HepG2 (cell line): ENCODE data around the gene RAD23A. TPM values are rescaled to one million over a fixed set of nuclear protein-coding genes. Genes with fewer than 3 reads are reported as not detected.

Source experiments
- BORCS8-MEF2B ChIP-seq: sonication (generic); formaldehyde crosslinking; IDR thresholded peaks from 2 replicates; pipeline ENCODE4 v1.8.0; 2022; ENCODE audit warnings: mild to moderate bottlenecking, missing genetic modification reagents
- FOXM1 ChIP-seq: sonication (generic); formaldehyde crosslinking; IDR thresholded peaks from 2 replicates; pipeline ENCODE4 v1.5.0; 2020; ENCODE audit warnings: missing genetic modification reagents
- PCBP2 ChIP-seq: fragments of 200-400 bp; formaldehyde crosslinking; optimal IDR thresholded peaks from 2 replicates; pipeline ENCODE3; 2018; ENCODE audit warnings: low read length, low read depth; ENCODE audit not compliant: poor library complexity, severe bottlenecking
- POGZ ChIP-seq: sonication (generic); formaldehyde crosslinking; IDR thresholded peaks from 2 replicates; pipeline ENCODE4 v1.4.0; 2020; ENCODE audit warnings: mild to moderate bottlenecking, missing genetic modification reagents
- PRDM15 ChIP-seq: sonication (generic); formaldehyde crosslinking; IDR thresholded peaks from 2 replicates; pipeline ENCODE4 v1.4.0; 2020; ENCODE audit warnings: missing genetic modification reagents
- SRY ChIP-seq: sonication (generic); formaldehyde crosslinking; IDR thresholded peaks from 2 replicates; pipeline ENCODE4 v1.8.0; 2022; ENCODE audit warnings: mild to moderate bottlenecking, missing genetic modification reagents
- ZBTB40 ChIP-seq, 2 experiments: fragments of 450-650 bp in 1 of 2; sonication (generic) in 1 of 2; formaldehyde crosslinking in 1 of 2; IDR thresholded peaks; 2 replicates each; pipeline versions ENCODE4 v1.6.1 to v1.8.0; 2016 to 2022; ENCODE audit warnings: antibody characterized with exemption in 1 of 2, mild to moderate bottlenecking in 1 of 2, missing genetic modification reagents in 1 of 2
- ZFP36 ChIP-seq: fragments of 150-350 bp; IDR thresholded peaks from 2 replicates; pipeline ENCODE4 v1.6.1; 2018; ENCODE audit warnings: borderline replicate concordance, low read length, low read depth; ENCODE audit not compliant: partially characterized antibody
- ZMYM2 ChIP-seq: sonication (generic); formaldehyde crosslinking; IDR thresholded peaks from 2 replicates; pipeline ENCODE4 v1.8.0; 2022; ENCODE audit warnings: mild to moderate bottlenecking, missing genetic modification reagents
- ZNF274 ChIP-seq: sonication (generic); formaldehyde crosslinking; IDR thresholded peaks from 2 replicates; pipeline ENCODE4 v1.5.1; 2020; ENCODE audit warnings: mild to moderate bottlenecking, missing genetic modification reagents
- ZNF432 ChIP-seq: sonication (generic); formaldehyde crosslinking; IDR thresholded peaks from 2 replicates; pipeline ENCODE4 v1.5.0; 2020; ENCODE audit warnings: missing genetic modification reagents, mild to moderate bottlenecking, borderline replicate concordance
- ZNF572 ChIP-seq: sonication (generic); formaldehyde crosslinking; IDR thresholded peaks from 2 replicates; pipeline ENCODE4 v1.5.1; 2020; ENCODE audit warnings: mild to moderate bottlenecking, missing genetic modification reagents
- ZNF747 ChIP-seq: sonication (generic); formaldehyde crosslinking; IDR thresholded peaks from 2 replicates; pipeline ENCODE4 v1.8.1; 2023; ENCODE audit warnings: missing genetic modification reagents, mild to moderate bottlenecking, borderline replicate concordance
- polyA plus RNA-seq, 8 experiments: library from polyadenylated mRNA; depleted of rRNA in 3 of 8; stranded (reverse) in 7 of 8; unstranded in 1 of 8; fragments of >200 nt; fragmentation: Illumina TruSeq in 4 of 8; extraction: Trizol in 4 of 8; gene quantifications; 2 replicates each; pipeline versions ENCODE4 v1.2.1 to v1.2.3, GENCODE V29; 2011 to 2016; ENCODE audit warnings: low read depth in 4 of 8, missing spikeins in 1 of 8, mixed read lengths in 1 of 8; ENCODE audit not compliant: insufficient read depth in 1 of 8
- total RNA-seq, 5 experiments: library from RNA; depleted of rRNA; stranded (reverse); fragments of >200 nt; fragmentation: Illumina TruSeq; extraction: Trizol; gene quantifications; 2 replicates each; pipeline ENCODE4 v1.2.3, GENCODE V29; 2016; ENCODE audit warnings: low read depth in 1 of 5
- TF ChIP-seq, protein P1 (sequence below): sonication (generic); formaldehyde crosslinking; IDR thresholded peaks from 2 replicates; pipeline ENCODE4 v1.4.0; 2020; ENCODE audit warnings: missing genetic modification reagents

RAD23A gene
- total and polyA plus RNA-seq, 2 of the 13 experiments (the other 11 are each of a cell fraction or from before 2014, with no cell fraction given): 42.5 to 54.2 TPM

- TF ChIP-seq PRDM15 (CRISPR knock-in tag) (no peak), SRY (CRISPR knock-in tag) (no peak), ZNF432 (CRISPR knock-in tag) (no peak), PCBP2 (no peak), ZNF274 (CRISPR knock-in tag) (0 out of 2 replicates have a peak, but pooled peaks have one; percentile 33), ZBTB40 (IDR thresholded peaks at IDR 0.05) (no peak), ZBTB40 (CRISPR knock-in tag; IDR thresholded peaks at IDR 0.05) (0 out of 2 replicates have a peak, but pooled peaks have one; percentile 21), POGZ (CRISPR knock-in tag) (no peak), ZNF747 (CRISPR knock-in tag) (0 out of 2 replicates have a peak, but pooled peaks have one; percentile 59), ZFP36 (peak; percentile 79), ZMYM2 (CRISPR knock-in tag) (peak; percentile 82; the same call in 1 of the 2 replicates), FOXM1 (no peak), BORCS8-MEF2B (peak; percentile 51; the same call in 1 of the 2 replicates), ZNF572 (CRISPR knock-in tag) (no peak; the same call in 1 of the 2 replicates)
- TF ChIP-seq, protein P1, sequence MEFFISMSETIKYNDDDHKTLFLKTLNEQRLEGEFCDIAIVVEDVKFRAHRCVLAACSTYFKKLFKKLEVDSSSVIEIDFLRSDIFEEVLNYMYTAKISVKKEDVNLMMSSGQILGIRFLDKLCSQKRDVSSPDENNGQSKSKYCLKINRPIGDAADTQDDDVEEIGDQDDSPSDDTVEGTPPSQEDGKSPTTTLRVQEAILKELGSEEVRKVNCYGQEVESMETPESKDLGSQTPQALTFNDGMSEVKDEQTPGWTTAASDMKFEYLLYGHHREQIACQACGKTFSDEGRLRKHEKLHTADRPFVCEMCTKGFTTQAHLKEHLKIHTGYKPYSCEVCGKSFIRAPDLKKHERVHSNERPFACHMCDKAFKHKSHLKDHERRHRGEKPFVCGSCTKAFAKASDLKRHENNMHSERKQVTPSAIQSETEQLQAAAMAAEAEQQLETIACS: peak; percentile 43; the same call in 1 of the 2 replicates
These were observed 19.6 kb downstream of the RAD23A start (continued) for GRCh38 chr19:12965017-12965811.
